Tongue (tissue), 2 donors: ENCODE results near the gene MAN1A1. TPM values are rescaled to one million over a fixed set of nuclear protein-coding genes. Genes with fewer than 3 reads are reported as not detected.

Experiments used
- DNase-seq: peaks from one replicate; pipeline ENCODE4 v3.0.0-alpha.2; 2015
- total RNA-seq: library from RNA; depleted of rRNA; stranded (reverse); fragments of >200 nt; gene quantifications from one replicate; pipeline ENCODE4 v1.2.3, GENCODE V29; 2014

MAN1A1 gene
- total RNA-seq, 1 donor from 2014 or later, result 135 TPM

DNA sequence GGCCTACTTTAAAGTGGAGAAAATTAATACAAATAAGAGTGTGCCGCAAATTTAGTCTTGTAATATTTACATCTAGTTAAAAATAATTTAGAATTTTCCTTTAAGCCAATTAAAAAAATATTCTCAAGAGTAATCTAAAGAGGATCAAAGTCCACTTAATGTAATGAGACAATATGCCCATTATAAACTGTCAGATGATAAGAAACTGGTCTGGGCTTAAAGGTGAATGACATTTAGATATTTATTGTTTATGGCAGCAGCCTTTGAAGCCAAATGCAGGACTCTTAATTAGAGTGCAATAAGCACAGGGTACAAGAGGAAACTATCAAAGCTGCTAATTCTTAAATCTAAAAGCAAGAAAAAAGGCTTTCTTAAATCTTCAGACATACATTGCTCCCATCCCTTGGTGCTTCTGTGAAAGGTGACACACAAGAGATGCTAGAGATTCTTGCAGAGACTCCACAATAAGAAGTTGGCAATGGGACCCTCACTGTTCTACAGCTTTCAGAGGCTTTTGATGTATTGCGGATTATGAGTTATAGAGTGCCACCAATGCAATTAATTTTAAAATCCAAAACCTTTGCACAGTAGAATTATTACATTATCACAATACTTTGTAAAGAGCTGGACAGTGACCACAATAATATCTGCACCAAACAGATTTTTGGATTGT lies 116.1 kb downstream of the MAN1A1 start:
- no peak for DNase-seq

DNA sequence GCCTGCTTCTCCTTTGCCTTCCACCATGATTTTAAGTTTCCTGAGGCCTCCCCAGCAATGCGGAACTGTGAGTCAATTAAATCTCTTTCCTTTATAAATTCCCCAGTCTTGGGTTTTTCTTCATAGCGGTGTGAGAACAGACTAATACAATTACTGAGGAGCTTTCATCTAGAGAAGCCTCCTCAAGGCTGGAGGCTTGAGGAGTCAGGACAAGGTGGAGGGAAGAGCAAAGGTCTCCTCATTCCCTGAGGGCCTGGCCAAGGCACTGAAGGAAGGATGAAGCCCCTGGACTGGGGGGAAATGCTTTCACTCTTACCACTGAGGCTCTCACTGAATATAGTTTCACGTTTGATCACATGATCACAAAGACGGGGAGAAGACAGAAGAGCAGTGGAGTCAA lies 118.2 kb downstream of the MAN1A1 start:
- DNase-seq, result no peak

DNA sequence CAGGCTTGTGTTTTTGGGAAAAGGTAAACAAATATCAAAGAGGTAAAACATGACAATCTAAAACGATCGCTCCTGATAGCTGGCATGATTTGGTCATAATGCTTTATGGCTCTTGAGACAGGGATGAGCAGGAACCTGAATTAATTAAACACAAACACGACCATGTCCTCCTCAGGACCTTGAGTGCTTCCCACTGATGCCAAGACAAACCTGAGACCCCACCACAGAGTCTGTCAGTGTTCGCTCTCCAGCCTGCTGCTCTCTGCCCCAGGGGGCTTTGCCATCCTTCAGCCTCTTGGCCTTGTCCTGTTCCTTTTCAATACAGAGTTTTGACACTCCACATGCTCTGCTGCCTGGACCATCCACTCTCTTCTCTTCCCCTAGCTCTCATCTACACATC lies 119.4 kb downstream of the MAN1A1 start:
- no peak for DNase-seq

DNA sequence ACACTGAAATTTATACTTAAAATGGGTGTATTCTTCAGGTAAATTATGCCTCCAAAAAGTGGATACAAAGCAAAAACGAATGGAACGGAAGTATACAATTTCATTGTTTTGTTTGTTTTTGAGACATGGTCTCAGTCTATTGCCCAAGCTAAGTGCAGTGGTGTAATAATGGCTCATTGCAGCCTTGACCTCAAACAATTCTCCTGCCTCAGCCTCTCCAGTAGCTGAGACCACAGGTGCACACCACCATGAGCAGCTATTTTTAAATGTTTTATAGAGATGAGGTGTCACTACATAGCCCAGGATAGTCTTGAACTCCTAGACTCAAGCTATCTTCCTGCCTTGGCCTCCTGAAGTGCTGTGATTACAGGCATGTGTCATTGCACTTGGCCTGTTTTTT lies 122.2 kb downstream of the MAN1A1 start:
- no peak for DNase-seq

DNA sequence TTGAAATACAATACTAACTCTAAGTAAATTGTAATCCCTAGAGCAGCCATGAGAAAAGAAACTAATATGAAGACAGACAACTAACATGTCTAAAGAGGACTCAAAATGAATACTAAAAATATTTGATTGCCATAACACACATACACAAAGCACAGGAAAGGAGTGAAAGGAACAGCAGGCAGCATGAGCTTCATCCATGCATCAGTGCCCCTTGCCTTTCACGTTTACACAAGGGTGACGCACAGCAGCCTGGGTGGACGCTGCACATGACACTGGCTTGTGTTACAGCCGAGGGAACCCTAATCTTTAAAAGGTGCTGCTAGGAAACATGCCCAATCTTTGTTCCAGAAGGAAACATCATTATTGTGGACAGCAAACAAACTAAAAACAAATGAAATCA lies 123.5 kb downstream of the MAN1A1 start:
- DNase-seq, result no peak

DNA sequence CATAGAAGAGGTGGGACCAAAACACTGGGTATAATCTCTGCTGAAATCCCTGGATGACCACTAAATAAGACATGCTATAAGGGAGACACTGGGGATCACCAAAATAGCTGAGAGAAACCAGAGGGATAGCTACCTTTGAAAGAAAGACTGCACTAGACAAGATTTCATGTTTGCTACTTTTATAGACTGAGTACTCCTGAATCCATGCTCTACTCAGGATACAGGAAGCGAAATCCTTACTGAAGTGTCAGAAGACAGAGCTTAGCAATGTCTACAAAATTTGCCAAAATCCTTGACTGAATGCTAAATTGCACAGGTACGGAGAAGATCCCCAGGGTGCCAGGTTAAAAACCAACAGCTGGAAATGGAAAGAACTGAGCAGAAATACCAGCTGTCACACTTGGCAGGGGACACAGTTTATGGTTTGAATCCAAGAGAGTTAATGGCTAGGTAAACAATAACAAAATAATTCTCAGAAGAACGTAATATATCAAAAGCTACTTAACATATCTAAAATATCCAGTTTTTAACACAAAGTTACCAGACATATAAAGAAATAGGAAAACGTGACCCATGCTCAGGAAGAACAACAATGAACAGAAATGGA lies 125.4 kb downstream of the MAN1A1 start:
- DNase-seq, result no peak

DNA sequence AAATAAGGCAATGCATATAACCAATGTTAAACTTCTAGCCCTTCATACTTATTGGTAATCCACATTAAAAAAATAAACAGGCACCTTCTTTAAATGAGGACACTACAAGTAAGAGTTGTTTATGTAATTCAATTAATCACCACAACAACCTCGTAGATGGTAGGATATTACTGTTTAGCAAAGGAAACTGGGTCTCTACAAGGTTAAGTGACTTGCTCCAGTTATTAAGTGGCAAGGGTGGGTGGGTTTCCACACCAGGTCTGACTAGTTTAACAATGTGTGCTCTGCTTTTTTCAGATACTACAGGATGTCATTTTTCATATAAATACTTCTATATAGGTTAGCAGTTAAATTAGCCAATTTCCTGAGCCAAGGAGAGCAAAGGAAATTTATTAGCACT lies 129.1 kb downstream of the MAN1A1 start:
- DNase-seq, result no peak

DNA sequence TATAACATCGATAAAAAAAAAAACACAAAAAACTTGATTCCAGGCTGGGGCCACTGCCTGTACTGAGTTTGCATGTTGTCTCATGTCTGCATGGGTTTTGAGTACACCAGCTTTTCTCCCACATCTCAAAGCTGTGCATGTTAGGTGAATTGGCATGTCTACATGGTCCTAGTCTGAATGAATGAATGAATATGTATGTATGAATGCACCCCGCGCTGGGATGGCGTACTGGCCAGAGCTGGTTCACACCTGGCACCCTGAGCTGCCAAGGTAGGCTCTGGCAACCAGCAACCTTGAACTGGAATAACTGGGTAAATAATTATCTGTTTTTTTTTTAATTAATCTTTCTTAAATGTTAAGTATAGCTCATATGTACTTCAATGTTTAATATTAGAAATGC lies 131.0 kb downstream of the MAN1A1 start:
- DNase-seq, result no peak

DNA sequence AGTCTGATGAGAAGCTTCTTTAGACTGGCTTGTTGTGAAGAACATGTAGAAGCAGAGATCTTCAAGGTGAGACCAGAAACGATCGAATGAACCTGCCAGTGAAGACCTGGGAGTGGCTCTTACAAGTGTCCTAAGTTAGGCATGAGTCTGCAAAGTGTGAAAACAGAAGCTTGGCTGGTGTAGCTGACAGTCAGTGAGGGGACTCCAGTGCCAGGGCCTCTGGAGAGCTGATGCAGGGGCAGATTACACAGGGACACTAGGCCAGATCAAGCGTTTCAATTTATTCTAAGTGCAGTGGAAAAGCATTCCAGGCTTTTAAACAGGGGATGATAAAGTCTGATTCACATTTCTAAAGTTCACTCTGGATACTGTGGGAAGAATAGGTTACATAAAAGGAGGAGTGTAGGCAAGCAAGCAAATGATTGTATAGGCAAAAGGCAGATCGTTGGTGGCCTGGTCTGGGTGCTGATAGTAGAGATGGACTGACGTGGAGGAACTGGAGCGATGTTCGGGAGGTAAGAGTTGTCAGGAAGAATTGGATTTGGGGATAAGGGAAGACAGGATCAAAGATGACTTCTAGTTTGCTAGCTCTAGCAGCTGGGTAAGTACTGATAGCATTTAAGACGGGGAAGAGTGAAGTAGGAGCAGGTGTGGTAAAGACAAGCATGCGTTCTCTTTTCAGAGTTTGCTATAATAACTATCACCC lies 133.5 kb downstream of the MAN1A1 start:
- DNase-seq, result no peak

DNA sequence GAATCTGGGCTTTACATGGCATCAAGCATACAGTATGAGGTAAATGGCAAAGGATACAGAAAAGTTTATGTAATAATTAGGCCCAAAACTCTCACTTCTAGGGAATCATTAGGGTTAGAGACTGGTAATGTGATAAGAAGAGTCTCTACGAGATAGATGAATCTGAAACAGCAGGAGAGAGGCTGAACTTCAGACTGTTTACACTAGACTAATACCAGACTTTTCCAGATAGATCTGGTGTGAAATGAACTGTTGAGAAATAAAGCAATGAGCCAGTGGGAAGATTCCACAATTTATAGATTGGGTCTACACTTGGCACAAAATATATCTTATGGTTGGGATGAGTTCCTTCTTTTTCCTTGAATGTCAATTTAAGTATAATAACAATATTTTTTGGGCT lies 134.3 kb downstream of the MAN1A1 start:
- DNase-seq, result no peak

DNA sequence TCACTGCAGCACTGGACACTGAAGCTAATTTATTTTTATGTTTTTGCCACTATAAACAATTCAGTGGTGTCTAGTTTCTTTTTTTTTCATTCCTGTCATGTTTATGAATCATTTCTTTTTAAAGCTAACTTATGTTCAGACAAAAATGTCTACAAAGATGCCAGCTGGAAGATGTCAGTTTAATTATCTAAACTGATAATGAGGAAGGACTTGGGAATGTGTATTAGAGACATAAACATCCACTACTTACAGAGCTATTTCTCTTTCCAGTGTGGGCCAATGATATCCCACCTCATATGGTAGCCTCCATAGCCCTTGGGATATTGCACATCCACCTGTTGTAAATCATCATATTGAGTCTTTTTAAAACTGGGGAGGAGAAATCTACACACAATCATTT lies 139.0 kb downstream of the MAN1A1 start:
- DNase-seq, result no peak

DNA sequence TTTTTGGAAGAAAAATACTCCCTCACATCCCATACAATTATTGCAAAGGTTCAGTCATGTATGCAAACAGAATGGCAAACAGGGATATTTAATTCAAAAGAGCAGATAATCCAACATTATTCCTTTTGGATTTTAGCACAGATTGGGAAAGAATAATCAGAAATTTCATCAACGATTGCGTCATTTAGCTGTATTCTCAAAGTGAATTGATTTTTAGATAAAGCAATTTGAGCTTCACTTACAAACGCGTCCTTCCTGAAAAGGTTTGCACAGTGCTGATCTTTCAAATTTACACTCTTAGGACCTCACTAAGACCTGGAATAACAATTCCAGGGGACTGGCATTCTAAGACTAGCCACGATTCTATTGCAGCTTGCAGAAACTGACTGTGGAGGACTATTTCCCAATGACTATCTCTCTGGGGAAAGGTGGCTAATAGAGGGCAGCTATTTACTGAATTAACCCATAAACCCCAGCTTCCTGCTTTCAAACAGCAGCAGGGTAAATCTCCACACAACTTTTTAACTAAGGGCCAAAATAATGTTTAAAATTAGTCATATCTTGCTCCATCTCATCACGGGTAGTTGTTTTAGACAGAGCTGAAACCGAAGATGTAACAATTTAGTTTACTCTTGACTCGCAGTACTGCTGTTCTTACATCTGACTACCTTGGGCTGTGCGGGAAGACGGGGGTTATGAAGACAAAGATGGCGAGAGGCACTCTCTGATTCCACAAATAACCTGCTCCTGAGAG lies 139.9 kb downstream of the MAN1A1 start:
- DNase-seq, result no peak

DNA sequence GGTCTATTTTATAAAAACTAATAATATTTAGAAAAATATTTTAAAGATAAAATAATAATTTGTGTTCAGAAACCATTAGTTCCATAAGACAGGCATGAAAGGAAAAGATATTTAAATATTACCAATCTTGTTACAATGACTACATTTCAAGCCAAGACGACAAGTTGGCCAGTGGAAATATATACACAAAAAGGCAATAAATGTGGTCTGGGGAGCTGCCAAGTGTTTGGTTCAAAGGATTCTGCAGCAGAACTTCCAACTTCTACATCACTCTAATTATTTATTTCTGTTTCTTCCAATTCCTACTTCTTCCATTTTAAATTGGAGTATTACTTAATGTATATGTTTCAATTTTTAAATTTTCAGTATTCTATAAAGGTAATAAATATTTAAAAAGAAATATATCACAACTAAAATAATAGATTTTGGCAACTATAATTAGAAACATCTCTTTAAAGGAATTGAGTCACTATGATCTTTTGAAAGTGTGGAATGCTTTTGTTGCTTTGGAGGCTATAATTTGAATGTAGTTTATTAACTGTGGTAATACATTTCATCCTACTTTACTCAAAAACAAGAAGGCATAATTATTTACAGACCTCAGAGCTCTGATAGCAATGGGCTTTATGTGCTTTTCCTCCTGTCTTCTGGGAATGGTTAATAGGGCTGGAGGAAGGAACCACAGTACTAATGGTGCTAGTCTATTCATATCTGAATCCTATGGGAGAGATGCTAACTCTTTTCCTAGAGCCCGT lies 141.4 kb downstream of the MAN1A1 start:
- peak; percentile 22 for DNase-seq

DNA sequence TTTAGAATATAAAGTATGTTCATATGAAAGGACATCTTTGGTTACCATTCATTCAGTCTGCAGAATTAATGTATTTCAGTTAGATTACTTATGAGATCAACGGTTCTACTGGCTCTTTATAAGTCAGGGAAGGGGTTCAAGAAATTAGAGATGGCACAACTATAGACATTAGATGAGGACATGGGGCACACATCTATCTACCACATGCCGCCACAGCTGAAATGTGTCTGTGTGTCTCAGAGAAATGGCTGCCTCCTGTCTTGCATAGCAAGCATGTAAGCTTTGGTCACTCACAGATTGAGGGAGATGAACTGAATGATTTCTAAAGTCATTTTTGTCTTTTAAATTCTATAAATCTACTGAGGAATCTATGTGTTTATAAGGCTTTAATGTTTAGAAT lies 142.2 kb downstream of the MAN1A1 start:
- no peak for DNase-seq

DNA sequence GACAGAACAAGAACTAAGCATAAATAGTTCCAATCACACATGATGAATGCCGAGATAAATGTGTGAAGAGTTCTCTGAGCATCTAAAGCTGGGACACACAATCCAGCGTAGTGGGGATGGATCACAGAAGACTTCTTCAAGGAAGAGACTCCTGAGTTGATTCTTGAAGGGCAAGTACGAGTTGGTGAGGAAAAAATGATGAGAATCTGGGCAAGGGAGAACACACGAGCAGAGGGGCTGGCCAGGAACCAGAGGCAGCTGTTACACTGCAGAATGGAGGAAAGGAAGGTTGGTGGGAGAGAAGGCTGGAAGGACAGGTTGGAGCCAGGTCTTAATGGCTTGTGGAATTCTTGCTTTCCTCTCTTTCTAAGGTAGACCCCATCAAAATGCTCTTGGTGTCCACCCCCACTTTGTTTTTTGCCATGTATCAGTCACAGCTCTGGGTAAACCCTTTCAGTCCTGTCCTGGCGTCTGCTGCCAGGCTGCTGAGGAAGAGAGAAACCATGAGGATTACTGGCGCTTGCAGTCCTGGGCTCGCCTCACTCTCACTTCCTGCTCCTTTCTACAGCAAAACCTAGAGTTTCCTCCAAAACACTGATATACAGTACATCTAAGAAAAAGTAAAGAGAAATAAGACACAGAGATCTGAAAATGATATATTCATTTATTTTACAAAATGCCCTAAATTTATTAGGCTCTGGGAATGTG lies 143.5 kb downstream of the MAN1A1 start:
- DNase-seq, result no peak

DNA sequence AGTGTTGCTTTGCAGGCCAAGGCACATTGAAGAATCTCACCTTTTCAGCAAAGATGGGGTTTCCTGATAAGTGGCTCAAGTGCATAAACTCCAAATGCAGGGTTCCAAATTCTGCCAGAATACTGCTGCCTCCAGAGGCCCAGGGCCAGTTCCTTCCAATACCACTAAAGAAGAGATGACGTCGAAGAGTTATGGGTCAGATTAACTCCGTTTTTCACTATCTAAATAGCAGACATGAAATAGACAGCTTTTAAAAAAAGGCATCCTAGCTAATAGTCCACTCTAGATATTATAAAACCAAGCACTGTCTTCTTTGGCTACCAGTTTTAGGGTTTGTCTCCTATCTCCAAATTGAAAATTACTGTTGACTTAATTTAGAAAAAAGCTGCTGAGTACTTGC lies 144.8 kb downstream of the MAN1A1 start:
- no peak for DNase-seq

DNA sequence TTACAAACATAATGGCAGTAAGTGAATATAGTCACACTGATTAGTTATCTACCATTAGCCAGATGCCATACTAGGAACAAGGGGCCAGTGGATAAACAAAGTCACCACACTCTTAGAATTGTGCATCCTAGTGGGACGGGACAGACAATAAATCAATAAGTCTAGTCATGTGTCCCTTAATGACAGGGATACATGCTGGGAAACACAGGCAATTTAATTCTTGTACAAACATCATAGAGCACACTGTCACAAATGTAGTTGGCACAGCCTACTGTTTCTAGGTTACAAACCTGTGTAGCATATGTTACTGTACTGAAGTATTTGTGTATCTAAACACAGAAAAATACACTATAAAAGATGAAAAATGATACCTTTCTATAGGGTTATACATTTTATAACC lies 148.1 kb downstream of the MAN1A1 start:
- no peak for DNase-seq

DNA sequence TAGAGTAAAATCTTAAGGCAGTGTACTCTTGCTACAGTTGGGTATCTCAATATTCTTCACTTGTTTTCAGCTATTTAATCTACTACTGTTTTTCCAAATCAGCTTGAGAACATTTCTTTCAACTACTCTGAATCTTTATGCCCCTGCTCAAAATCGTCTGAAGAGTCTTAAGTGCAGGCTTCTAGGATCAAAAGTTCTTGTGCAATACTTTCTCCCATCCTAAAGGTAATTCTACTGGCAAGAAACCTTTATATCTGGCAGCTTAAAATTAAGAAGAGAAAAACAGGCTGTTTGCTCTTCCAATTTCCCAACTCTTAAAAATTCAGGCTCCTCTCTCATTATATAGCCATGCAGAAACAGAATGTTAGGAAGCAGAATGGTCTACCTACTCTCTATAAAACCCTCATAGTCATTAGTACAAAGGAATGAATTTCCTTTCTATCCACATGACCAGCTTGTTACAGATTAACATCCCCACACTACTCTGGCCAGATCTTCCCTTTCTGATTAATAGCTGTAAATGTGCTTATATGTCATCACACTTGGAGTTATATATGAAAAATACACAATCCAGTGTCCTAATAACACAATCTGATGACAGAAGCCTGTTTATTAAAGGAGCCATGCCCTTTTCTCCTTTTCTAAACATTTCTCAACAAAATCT lies 148.9 kb downstream of the MAN1A1 start:
- no peak for DNase-seq

DNA sequence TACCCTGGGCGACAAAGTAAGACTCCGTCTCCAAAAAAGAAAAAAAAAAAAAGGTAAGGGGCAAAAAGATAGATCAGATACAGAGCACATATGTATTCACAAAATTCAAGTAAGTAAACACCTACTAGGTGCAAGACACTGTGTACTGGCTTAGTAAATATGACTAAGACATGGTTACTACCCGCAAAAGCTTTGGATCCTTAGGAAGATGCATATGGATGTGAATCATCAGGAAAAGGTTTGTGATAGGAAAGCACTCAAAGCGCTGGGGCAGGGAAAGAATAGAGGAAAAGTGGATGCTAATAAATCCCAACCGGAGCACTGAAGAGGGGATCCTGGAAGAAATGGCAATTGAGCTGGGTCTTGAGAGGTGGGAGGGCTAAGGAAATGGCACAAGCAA lies 152.3 kb downstream of the MAN1A1 start:
- DNase-seq, result no peak

DNA sequence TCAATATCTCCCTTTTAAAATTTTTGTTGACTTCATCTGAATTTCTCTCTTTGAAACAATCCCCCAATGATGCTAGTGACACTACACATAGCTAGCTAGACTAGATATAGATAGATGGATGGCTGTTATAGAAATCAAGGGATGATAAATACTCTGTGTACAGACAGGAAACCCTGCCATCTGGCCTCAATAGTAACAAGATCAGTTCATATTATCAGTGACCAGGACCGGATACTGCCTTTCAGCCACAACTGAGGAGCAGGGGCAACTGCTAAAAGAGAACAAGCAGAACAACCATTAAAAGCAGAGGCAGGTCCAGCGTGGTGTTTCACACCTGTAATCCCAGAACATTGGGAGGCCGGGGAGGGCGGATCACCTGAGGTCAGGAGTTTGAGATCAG lies 152.8 kb downstream of the MAN1A1 start:
- no peak for DNase-seq

DNA sequence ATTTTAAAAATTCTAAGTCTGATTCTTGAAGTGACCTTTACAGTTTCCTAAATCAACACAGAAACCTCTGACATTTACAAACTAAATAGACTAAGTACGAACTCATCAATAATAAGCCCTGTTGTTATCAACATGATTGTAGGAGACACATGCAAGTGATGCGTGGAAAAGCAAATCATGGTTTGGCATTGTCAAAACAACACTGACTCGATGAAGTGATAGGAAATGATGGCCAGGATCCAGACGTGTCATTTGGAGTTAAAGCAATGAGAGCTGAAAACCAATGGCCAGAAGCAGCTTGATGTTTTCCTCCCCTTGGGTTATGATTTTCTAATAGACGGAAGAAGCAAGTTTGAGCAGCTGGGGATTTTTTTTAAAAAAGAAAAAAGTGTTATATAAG lies 153.7 kb downstream of the MAN1A1 start:
- no peak for DNase-seq
